HCT116 (cell line): ENCODE measurements around the gene ABCC1. TPM values are rescaled to one million over a fixed set of nuclear protein-coding genes. Genes with fewer than 3 reads are reported as not detected.
A peak's percentile ranks its signal among the peaks of the same experiment; 100 is the strongest.

Experiments used
- ATAC-seq: fragments of 200-7000 bp; cut with Tn5 transposase; 2 replicates; pipeline ENCODE4 v1.9.1; 2020; ENCODE audit warnings: mild to moderate bottlenecking, moderate library complexity
- BruUV-seq: library from RNA; stranded (reverse); fragments of 400-500 nt; replicated peaks from 2 replicates; lab custom pipeline; 2021; lab: Mats Ljungman, UMichigan
- CTCF ChIA-PET: fragments of 300-600 bp; sonication (Branson Sonifier 250); formaldehyde crosslinking; loops from one replicate; lab custom pipeline; 2021; ENCODE audit warnings: antibody characterized with exemption; lab: Charles Lee
- POLR2A ChIA-PET: fragments of 300-600, 350-600 bp; sonication (Branson Sonifier 250); formaldehyde crosslinking; loops from one replicate; lab custom pipeline; 2021; ENCODE audit warnings: antibody characterized with exemption; lab: Charles Lee
- RAD21 ChIA-PET, 2 experiments: fragments of 300-600 bp; sonication (Branson Sonifier 250); formaldehyde crosslinking; loops; one replicate each; lab custom pipeline; 2023; ENCODE audit warnings: low total read pairs in 2 of 2; ENCODE audit not compliant: uncharacterized antibody in 2 of 2, unreplicated experiment in 2 of 2, low non-redundant PET in 1 of 2; lab: Charles Lee
- DNase-seq: peaks from one replicate; pipeline ENCODE4 v3.0.0-alpha.2; 2010; ENCODE audit warnings: low read depth, low spot score
- H2AFZ ChIP-seq: fragments of 200-600 bp; shearing (Covaris generic), sonication (generic); 2 replicates; pipeline ENCODE4 v1.6.1; 2017; ENCODE audit warnings: low read depth, mixed run types, mixed read lengths, antibody characterized with exemption, low read length; ENCODE audit not compliant: poor library complexity, severe bottlenecking
- H3K27ac ChIP-seq: 2 replicates; pipeline ENCODE4 v1.5.1; 2012; ENCODE audit warnings: low read depth, low read length
- H3K27me3 ChIP-seq: fragments of 200-600 bp; sonication (generic); 2 replicates; pipeline ENCODE4 v1.6.1; 2016; ENCODE audit warnings: mixed run types, low read length, mixed read lengths; ENCODE audit not compliant: insufficient read depth
- H3K36me3 ChIP-seq, 2 experiments: fragments of 200-500 bp in 1 of 2; fragments of 200-600 bp in 1 of 2; sonication (Bioruptor generic) in 1 of 2; sonication (generic) in 1 of 2; 2 replicates each; pipeline versions ENCODE4 v1.5.1 to v1.6.1; 2014 to 2016; ENCODE audit warnings: low read length in 2 of 2, inconsistent platforms in 1 of 2, mixed read lengths in 1 of 2, mixed run types in 1 of 2; ENCODE audit not compliant: insufficient read depth in 2 of 2, control insufficient read depth in 1 of 2
- H3K4me1 ChIP-seq, 2 experiments: fragments of 200-600 bp in 1 of 2; sonication (generic) in 1 of 2; 2 replicates each; pipeline versions ENCODE4 v1.5.1 to v1.6.1; 2012 to 2017; ENCODE audit warnings: low read length in 2 of 2, inconsistent platforms in 1 of 2, mild to moderate bottlenecking in 1 of 2, mixed read lengths in 1 of 2, mixed run types in 1 of 2, moderate library complexity in 1 of 2; ENCODE audit not compliant: insufficient read depth in 2 of 2, control insufficient read depth in 1 of 2
- H3K4me2 ChIP-seq: fragments of 200-600 bp; sonication (generic); 2 replicates; pipeline ENCODE4 v1.6.1; 2017; ENCODE audit warnings: mixed run types, low read length, mixed read lengths
- H3K4me3 ChIP-seq, 2 experiments: fragments of 200-600 bp in 1 of 2; sonication (generic) in 1 of 2; replicated peaks in 1 of 2; 2 replicates each; pipeline ENCODE4 v1.5.1; 2011 to 2016; ENCODE audit warnings: low read length in 2 of 2, control low read depth in 1 of 2, low read depth in 1 of 2, mild to moderate bottlenecking in 1 of 2, mixed read lengths in 1 of 2, mixed run types in 1 of 2
- H3K79me2 ChIP-seq: fragments of 200-600 bp; sonication (generic); 2 replicates; pipeline ENCODE4 v1.6.1; 2017; ENCODE audit warnings: mild to moderate bottlenecking, mixed run types, low read length, moderate library complexity, mixed read lengths; ENCODE audit not compliant: insufficient read depth
- H3K9ac ChIP-seq: fragments of 200-600 bp; sonication (generic); 2 replicates; pipeline ENCODE4 v1.6.1; 2016; ENCODE audit warnings: low read length, mixed read lengths
- H3K9me2 ChIP-seq: fragments of 200-600 bp; sonication (generic), shearing (Covaris generic); 2 replicates; pipeline ENCODE4 v1.6.1; 2017; ENCODE audit warnings: mixed run types, mild to moderate bottlenecking, moderate library complexity; ENCODE audit not compliant: insufficient read depth
- H3K9me3 ChIP-seq, 2 experiments: fragments of 200-500 bp in 1 of 2; fragments of 200-600 bp in 1 of 2; sonication (Bioruptor generic) in 1 of 2; sonication (generic) in 1 of 2; 2 replicates each; pipeline ENCODE4 v1.6.1; 2014 to 2017; ENCODE audit warnings: low read length in 2 of 2, mixed read lengths in 2 of 2, inconsistent platforms in 1 of 2, low read depth in 1 of 2, mild to moderate bottlenecking in 1 of 2, mixed run types in 1 of 2, moderate library complexity in 1 of 2; ENCODE audit not compliant: control insufficient read depth in 1 of 2, insufficient read depth in 1 of 2
- H4K20me1 ChIP-seq: fragments of 200-600 bp; sonication (generic), shearing (Covaris generic); 2 replicates; pipeline ENCODE4 v1.6.1; 2017; ENCODE audit warnings: mixed run types, mild to moderate bottlenecking, moderate library complexity; ENCODE audit not compliant: insufficient read depth
- CBX3 ChIP-seq: IDR thresholded peaks from 2 replicates; pipeline ENCODE4 v1.6.1; 2012; ENCODE audit warnings: low read depth
- CTCF ChIP-seq, 3 experiments: fragments of 200-600 bp in 1 of 3; sonication (generic) in 1 of 3; IDR thresholded peaks in 2 of 3; conservative IDR thresholded peaks in 1 of 3; 2 replicates each; pipeline ENCODE4 v1.5.1; 2012 to 2017; ENCODE audit warnings: low read depth in 2 of 3, low read length in 2 of 3, antibody characterized with exemption in 1 of 3, borderline replicate concordance in 1 of 3, control low read depth in 1 of 3, mild to moderate bottlenecking in 1 of 3, mixed read lengths in 1 of 3, mixed run types in 1 of 3, moderate library complexity in 1 of 3; ENCODE audit not compliant: insufficient read depth in 1 of 3
- EZH2 ChIP-seq: fragments of 200-600 bp; sonication (generic); IDR thresholded peaks from 2 replicates; pipeline ENCODE4 v1.6.1; 2017; ENCODE audit warnings: antibody characterized with exemption, mixed run types
- EZH2phosphoT487 ChIP-seq: fragments of 200-600 bp; IDR thresholded peaks from 2 replicates; pipeline ENCODE4 v1.6.1; 2018; ENCODE audit warnings: antibody characterized with exemption, borderline replicate concordance
- POLR2AphosphoS5 ChIP-seq: IDR thresholded peaks from 2 replicates; pipeline ENCODE4 v1.6.1; 2011; ENCODE audit warnings: mild to moderate bottlenecking, low read depth, low read length, moderate library complexity
- SIN3A ChIP-seq: IDR thresholded peaks from 2 replicates; pipeline ENCODE4 v1.6.1; 2012; ENCODE audit warnings: low read depth
- ZBTB33 ChIP-seq: IDR thresholded peaks from 2 replicates; pipeline ENCODE4 v1.6.1; 2011; ENCODE audit warnings: mild to moderate bottlenecking, low read length, moderate library complexity; ENCODE audit not compliant: insufficient replicate concordance; ENCODE audit errors: extremely low read depth
- ZNF274 ChIP-seq: fragments of 200-500 bp; sonication (Bioruptor generic); IDR thresholded peaks from 2 replicates; pipeline ENCODE4 v1.6.1; 2014; ENCODE audit warnings: mild to moderate bottlenecking, low read depth, low read length, inconsistent platforms
- intact Hi-C: fragments of 100-400 bp; cut with micrococcal nuclease; formaldehyde crosslinking; loops from 2 replicates; pipeline ENCODE4 v1.10.0; 2022
- total RNA-seq: library from RNA; stranded (reverse); gene quantifications from one replicate; pipeline ENCODE4 v1.2.1, GENCODE V29; 2021; ENCODE audit not compliant: unreplicated experiment
- TF ChIP-seq, protein P1 (sequence below): IDR thresholded peaks from 2 replicates; pipeline ENCODE4 v1.6.1; 2012

The ABCC1 gene
- total RNA-seq, 1 experiment from 2014 or later = 61.9 TPM

DNA sequence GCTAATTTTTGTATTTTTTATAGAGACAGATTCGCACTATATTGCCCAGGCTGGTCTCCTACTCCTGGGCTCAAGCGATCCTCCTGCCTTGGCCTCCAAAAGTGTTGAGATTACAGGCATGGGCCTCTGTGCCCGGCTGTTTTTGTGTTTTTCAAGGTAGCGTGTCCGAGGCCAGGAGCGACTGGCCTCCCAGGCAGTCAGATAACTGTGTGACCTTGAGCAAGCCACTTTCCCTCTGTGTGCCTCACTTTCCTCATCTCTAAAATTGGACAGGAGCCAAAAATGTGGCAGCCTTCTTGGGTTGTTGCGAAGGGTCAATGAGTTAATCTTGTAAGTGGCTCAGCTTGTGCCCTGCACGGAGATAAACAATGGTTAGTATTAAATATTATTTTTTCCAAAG is 2.4 kb downstream of the ABCC1 start:
- ChIA-PET RAD21 (no interaction called here), CTCF (no interaction called here)
- Histone ChIP-seq H3K4me1 (peaks cover 22 to 37% of the 10 kb centered on the region in 2 experiments), H3K9me3 (no peaks in the 10 kb centered on the region), H3K79me2 (peaks cover 72% of the 10 kb centered on the region)
- BruUV-seq = no TSS peak
- TF ChIP-seq SIN3A (no peak), EZH2 (no peak), CBX3 (no peak), ZNF274 (no peak), ZBTB33 (no peak), POLR2AphosphoS5 (no peak), CTCF (IDR thresholded peaks at IDR 0.05 in 2 of 3, conservative IDR thresholded peaks at IDR 0.05 in 1 of 3; ENCODE audit: borderline replicate concordance in 1 of 3, insufficient read depth in 1 of 3, low read depth in 2 of 3, low read length in 2 of 3) (no peak), EZH2phosphoT487 (no peak)
- TF ChIP-seq, protein P1, sequence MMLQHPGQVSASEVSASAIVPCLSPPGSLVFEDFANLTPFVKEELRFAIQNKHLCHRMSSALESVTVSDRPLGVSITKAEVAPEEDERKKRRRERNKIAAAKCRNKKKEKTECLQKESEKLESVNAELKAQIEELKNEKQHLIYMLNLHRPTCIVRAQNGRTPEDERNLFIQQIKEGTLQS = no peak
- TF ChIP-seq, all 23 proteins: peak for 0
- Histone ChIP-seq H3K9ac (no peak overlapping the region), H2AFZ (no peak overlapping the region), H3K4me2 (peak overlapping the region; percentile 85; the same call in 1 of the 2 replicates), H3K9me2 (no peaks in the 10 kb centered on the region), H4K20me1 (no peaks in the 10 kb centered on the region; the same call in 1 of the 2 replicates), H3K27ac (no peak overlapping the region; the same call in 1 of the 2 replicates), H3K27me3 (no peaks in the 10 kb centered on the region), H3K36me3 (no peaks in the 10 kb centered on the region), H3K4me3 (no peak overlapping the region)
- ATAC-seq (no peak), DNase-seq (no peak)
- POLR2A ChIA-PET = interaction anchor here (0.8 kb wide), 1 partner anchor 52 kb away, joined by 3 read pairs; no protein-coding TSS in a partner anchor
- intact Hi-C loops = loop anchor here (2.0 kb wide), 1 partner anchor 71 kb away; no protein-coding TSS in a partner anchor
